HG02885 (cell line): ENCODE results near the gene NAXD.
"Not testable (repeated sequence)": the region's sequence is repeated elsewhere in the genome, so short reads cannot be mapped to it uniquely, and the experiment has no call there.

Source experiments
- ATAC-seq: cut with Tn5 transposase; IDR thresholded peaks from one replicate; pipeline ENCODE4 v1.9.1; 2021; ENCODE audit warnings: mild to moderate bottlenecking; ENCODE audit not compliant: unreplicated experiment, poor library complexity

Gene NAXD

DNA sequence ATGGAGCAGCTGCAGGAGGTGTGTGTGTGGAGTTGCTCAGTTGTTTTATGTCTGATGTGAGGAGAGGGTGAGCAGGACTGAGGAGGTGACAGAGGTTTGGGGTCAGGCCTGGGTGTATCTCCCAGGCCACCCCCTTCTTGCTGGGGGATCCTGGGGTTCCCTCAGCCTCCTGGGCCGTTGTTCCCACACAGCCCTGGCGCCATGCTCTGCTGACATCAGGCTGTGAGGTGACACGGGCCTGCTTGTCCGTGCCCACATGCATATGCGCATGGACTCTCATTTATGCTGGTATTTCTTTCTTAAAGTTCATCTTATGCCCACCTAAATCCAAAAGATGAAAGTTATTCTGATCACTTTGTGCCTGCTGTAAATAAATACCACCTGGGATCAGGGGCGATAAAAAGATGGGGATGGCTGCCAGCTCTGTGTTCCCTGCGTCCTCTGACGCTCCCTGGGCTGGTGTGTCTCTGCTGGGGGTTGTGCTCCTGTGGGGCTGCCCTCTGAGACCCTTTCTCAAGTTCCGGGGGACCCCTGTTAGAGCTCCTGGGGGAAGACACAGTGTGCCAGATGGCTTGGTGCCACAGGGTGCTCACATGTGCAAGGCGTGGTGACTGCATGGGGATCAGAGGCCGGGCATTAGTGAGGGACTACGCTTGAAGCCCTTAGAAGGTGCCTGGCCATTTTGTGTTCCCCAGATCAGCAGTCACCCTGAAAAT lies 12.6 kb downstream of the NAXD start:
- ATAC-seq: no peak

DNA sequence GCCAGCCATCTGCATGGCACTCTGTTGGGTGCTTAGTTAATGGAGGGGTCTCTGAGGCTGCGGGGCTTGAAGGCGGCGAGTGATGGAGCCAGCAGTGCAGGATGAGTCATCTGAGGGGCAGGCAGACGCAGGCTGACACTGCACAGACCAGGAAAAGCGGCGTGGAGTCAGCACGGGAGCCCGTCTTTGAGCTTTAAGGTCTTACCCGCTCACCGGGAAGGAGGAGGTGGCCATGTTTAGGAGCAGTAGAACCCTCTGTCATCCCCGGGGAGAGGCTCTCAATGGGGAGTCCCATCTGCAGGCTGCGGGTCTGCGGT lies 13.1 kb downstream of the NAXD start:
- no peak for ATAC-seq

DNA sequence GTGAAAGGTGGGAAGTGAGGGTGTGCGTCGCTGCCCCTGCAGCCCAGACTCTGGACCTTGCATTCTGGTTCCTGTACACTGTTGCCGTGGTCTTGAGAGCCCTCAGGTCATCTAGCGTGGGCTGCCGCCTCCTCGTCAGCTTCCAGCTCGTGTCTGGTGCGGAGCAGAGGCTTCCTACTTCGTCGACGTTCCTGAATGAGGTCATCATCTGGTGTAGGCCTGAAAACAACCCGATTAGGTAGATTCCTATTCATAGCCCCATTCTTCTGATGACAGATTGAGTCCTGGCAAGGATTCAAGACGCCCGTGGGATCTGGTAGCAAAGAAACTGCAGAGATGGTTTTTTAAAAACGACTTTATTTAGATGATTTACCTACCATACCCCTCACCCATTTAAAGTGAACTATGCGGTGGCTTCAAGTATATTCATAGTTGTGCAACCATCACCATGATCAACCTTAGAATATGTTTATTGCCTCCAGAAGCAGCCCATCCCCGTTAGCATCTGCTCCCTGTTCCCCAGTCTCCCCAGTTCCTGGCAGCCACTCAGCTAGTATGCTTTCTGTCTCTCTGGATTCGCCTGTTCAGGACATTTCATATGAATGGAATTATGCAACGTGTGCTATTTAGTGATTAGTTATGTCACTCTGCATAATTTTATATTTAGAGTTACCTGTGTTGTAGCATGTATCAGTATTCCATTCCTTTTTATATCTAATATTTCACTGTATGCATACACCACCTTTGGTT lies 13.8 kb downstream of the NAXD start:
- no peak for ATAC-seq

DNA sequence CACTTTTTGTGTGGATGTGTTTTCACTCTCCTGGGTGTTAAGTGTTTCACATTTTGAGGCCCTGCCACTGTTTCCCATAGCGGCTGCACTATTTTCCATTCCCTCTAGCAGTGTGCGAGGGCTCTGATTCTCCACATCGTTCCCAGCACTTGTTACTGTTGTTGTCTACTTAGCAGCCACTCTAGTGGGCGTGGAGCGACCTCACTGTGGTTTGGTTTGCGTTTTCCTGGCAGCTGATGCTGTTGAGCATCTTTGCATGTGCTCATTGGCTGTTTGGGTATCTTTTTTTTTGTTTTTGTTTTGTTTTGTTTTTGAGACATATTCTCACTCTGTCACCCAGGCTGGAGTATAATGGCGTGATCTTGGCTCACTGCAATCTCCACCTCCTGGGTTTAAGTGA lies 14.4 kb downstream of the NAXD start:
- no peak for ATAC-seq

- ATAC-seq: no peak
These were observed 15.3 kb downstream of the NAXD start for GRCh38 chr13:110630566-110631119.

DNA sequence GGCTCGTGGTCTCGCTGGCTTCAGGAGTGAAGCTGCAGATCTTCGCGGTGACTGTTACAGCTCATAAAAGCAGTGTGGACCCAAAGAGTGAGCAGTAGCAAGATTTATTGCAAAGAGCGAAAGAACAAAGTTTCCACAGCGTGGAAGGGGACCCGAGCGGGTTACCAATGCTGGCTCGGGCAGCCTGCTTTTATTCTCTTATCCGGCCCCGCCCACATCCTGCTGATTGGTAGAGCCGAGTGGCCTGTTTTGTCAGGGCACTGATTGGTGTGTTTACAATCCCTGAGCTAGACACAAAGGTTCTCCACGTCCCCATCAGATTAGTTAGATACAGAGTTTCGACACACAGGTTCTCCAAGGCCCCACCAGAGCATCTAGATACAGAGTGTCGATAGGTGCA lies 16.9 kb downstream of the NAXD start:
- not testable (repeated sequence) for ATAC-seq

GRCh38 chr13:110633776-110634175 lies 18.4 kb downstream of the NAXD start:
- ATAC-seq: no peak

GRCh38 chr13:110634558-110634957 lies 19.2 kb downstream of the NAXD start:
- ATAC-seq: no peak

- no peak for ATAC-seq
These were observed 20.2 kb downstream of the NAXD start for GRCh38 chr13:110635405-110636002.

- no peak for ATAC-seq
These were observed 20.7 kb downstream of the NAXD start for GRCh38 chr13:110636053-110636475.

GRCh38 chr13:110636701-110637201 lies 21.4 kb downstream of the NAXD start:
- ATAC-seq: no peak

DNA sequence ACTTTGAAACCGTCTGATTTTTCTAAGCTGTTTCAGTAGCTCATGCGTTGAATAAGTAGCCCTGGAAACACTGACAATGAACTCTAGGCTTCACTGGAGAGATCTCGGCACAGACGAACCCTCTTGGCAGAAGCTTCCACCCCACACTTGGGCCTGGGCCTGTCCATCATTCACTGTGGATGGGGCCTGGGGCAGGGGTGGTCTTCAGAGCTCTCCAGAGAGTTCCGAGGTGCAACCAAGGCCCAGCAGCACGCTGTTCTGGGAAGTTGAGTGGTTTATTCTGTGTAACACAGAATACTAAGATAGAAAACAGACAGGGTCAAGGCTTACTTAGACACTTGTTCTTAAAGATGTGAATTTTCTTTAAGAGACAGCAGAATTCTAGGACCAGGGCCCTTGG lies 21.9 kb downstream of the NAXD start:
- ATAC-seq: no peak

GRCh38 chr13:110637747-110638146 lies 22.4 kb downstream of the NAXD start:
- no peak for ATAC-seq

DNA sequence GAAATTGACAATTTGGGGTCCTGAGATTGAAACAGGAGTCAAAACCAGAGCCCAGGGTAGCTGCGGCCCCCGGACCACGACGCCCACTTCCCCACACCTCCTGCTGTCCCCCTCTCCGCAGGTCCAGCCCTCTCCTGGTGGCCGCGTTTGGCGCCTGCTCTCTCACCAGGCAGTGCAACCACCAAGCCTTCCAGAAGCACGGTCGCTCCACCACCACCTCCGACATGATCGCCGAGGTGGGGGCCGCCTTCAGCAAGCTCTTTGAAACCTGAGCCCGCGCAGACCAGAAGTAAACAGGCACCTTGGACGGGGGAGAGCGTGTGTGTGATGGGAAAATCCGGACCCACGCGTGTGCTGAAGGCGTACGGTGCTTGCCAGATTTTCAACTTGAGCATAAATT lies 22.9 kb downstream of the NAXD start:
- no peak for ATAC-seq

DNA sequence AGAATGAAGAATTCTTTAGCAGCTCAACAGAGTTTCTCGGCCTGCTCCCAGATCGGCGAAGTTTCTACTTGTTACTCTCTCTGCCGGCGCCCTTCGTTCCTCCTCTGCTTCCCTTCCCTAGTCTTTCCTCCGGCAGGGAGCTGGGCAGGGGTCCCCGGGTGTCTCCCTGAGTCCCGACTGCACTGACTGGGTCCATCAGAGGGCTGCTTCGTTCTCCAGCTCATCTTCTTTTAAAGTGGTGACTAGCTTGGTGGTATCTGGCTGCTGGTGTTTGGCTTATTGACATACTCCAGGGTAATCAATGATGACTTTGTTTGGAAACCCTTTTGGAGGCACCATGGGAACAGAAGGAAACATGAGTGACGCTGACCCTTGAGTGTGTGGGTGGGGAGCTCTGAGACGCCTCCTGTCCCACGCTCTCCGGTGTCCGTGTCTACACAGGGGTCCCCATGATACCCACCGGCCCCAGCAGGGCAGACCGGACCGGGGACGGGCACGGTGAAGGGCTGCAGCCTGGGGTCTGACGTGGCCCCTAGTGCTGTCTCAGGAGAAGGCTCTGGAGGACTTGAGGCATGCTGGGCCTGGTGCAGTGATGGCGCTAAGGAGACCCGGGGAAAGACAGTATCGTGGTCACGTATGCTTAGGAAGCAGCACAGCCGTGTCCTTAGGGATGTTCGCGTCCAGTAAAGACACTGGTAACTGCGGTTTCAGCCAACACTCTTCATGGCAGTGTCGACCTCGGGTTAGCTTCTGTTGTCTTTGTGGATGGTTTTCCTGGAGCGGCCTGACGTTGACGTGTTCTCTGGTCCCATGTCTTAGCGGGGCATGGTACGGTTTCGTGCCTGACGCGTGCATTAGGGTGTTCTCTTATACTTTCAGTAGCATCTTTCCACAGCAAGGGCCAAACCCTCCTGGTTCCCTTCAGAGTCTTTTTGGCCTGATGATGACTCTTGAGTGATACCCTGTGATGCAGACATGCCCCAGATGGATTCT lies 23.8 kb downstream of the NAXD start:
- no peak for ATAC-seq

DNA sequence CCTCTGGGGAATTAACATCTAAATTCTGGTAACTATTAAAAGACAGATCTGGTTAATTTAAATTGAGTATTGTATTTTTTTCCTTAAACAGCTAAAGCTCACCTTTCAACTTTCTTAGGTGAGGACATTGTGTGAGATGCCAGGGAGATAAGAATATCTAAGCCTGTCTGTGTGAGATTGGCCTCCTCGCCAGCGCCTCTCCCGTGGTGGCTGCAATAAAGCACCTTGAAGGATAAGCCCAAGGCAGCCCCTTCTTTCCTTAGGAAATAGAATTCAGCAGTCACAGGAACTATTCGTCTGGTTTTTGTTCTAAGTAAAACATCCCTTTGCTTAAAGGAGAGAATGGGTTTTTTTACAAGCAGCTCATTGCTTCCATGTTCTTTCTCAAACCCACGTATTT lies 24.6 kb downstream of the NAXD start:
- no peak for ATAC-seq

GRCh38 chr13:110640591-110641029 lies 25.3 kb downstream of the NAXD start:
- no peak for ATAC-seq

- no peak for ATAC-seq
These were observed 26.0 kb downstream of the NAXD start for GRCh38 chr13:110641055-110642015.
